ENCODE results near the gene MICALL1.

GRCh38 chr22:37913233-37913721, 7.2 kb downstream of the MICALL1 start:
- TF ChIP-seq, protein P1, sequence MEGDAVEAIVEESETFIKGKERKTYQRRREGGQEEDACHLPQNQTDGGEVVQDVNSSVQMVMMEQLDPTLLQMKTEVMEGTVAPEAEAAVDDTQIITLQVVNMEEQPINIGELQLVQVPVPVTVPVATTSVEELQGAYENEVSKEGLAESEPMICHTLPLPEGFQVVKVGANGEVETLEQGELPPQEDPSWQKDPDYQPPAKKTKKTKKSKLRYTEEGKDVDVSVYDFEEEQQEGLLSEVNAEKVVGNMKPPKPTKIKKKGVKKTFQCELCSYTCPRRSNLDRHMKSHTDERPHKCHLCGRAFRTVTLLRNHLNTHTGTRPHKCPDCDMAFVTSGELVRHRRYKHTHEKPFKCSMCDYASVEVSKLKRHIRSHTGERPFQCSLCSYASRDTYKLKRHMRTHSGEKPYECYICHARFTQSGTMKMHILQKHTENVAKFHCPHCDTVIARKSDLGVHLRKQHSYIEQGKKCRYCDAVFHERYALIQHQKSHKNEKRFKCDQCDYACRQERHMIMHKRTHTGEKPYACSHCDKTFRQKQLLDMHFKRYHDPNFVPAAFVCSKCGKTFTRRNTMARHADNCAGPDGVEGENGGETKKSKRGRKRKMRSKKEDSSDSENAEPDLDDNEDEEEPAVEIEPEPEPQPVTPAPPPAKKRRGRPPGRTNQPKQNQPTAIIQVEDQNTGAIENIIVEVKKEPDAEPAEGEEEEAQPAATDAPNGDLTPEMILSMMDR (IDR thresholded peaks at IDR 0.05): no peak
- no peak for TF ChIP-seq ZFX (IDR thresholded peaks at IDR 0.05; ENCODE audit: borderline replicate concordance)
